ENCODE results near the gene ACVR2B.
"Not testable (repeated sequence)": the region's sequence is repeated elsewhere in the genome, so short reads cannot be mapped to it uniquely, and the experiment has no call there.

The ACVR2B gene

DNA sequence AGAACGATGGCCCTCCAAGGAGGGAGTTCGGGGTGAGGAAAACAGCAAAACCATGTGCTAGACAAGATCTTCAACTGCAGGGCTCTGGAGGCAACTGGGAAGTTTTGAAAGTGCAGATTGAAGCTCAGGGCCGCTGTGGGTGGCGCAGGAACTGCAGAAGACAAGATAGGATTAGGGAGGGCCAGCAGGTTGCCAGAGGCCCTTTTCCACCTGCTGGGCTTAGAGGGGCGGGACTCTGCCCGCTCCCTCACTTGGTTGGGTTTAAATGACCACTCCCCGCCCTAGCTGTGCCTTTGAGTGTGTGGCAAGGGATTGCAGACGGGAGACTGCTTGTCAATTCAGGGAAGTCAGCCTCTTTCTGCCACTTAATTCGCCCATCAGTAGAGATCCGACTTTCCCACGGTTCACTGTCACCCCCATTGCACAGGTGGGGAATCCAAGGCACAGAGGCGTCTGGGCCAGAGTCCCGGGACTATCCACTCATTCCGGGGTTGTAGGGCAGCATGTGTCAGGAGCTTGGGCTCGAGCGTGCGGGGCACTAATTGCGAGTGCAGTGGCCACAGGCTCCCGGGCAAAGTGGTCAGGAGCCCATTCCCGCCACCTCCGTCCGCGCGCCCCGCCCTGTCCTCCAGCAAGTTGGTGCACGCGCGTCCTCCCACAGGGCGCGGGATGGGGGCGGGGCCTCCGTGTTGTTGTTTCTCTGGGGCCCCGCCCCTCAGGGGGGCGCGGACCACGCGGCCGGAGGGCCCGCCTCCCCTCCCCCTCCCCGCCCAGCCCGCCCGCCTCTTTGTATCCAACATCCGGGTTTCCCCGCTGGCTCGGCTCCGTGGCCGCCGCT is at the start of gene ACVR2B:
Gene ACVR2B (plus strand): TSS at position 816 of the 838 bp plus-strand sequence. CDS start 433 bp downstream, outside the sequence.
- no peak for DNase-seq

DNA sequence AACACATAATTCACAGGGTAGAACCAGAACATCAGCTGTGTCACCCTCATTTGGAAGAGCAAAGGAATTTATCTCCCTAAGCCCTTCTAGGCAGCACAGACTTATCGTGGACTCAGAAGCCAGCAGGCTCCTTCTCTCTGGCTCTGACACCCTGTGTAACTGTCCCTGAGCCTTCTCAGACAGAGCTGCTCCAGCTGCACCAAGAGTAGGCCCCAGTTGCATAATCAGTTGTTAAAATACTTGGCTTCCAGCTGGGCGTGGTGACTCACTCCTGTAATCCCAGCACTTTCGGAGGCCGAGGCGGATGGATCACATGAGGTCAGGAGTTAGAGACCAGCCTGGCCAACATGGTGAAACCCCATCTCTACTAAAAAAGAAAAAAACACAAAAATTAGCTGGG is 49.4 kb upstream of the ACVR2B start:
- no peak for DNase-seq

DNA sequence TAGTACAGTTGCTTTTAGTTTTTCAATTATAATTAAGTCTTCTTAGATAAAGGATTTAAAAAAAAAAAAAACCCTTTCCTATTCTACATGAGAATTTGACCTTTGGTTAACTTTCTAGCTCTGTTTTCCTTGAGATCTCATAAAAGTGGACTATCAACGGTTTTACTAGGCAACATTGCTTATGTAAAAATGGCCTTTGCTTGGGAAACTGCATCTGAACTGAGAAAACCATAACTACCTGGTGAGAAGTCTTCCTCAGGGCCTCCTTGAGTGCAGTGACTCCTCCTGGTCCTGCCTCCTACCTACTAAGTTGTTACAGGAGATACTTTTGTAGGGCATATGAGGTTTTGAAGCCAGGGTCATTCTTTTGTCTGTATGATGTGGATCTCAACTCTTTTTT is 42.1 kb upstream of the ACVR2B start:
- no peak for DNase-seq

DNA sequence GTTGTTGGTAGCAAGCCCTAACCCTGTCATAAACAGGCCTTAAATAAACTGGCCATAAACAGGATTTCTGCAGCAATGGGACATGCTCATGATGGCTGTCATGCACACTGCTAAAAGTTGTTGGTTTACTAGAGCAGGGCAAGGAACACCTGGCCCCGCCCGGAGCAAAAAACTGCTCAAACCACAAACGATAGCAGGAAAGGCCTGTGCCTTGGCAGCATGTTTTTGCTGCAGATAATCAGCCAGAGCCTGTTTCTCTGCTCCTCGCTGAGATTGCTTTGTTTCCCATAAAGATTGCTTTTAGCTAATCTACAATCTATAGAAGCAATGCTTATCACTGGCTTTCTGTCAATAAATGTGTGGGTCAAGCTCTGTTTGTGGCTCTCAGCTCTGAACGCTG is 32.9 kb upstream of the ACVR2B start:
- DNase-seq = not testable (repeated sequence)

DNA sequence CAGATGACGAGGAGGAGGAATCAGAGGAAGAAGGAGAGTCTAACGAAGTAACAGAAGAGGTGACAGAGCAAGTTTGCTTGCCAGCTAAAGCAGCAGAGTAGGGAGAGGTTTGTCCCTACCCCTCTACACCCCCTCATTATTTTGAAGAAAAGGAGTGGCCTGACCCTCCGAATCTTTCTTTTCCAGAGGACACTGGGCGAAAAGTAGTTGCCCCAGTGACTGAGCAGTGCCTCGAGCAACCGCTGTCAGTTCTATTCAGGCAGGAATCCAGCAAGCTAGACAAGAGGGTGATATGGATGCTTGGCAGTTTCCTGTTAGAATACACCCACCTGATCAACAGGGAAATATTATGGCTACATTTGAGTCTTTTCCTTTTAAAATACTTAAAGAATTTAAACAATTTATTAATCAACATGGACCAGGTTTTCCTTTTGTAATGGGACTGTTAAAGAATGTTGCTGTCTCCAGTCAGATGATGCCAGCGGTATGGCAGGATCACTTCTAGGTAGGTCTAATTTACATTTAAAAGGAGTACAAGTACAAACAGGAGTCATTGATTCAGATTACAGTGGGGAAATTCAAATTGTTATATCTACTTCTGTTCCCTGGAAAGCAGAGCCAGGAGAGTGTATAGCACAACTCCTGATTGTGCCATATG is 31.9 kb upstream of the ACVR2B start:
- DNase-seq = no peak

DNA sequence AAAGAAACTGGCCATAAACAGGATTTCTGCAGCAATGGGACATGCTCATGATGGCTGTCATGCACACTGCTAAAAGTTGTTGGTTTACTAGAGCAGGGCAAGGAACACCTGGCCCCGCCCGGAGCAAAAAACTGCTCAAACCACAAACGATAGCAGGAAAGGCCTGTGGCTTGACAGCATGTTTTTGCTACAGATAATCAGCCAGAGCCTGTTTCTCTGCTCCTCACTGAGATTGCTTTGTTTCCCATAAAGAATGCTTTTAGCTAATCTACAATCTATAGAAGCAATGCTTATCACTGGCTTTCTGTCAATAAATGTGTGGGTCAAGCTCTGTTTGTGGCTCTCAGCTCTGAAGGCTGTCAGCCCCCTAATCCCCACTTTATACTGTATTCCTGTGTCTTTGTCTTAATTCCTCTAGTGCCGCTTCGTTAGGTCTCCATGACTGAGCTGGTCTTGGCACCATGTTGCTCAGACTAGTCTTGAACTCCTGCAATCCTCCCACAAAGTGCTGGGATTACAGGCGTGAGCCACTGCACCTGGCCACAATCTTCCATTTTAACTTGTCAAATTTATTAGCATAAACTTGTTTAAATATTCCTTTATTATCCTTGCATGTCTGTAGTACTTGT is 26.8 kb upstream of the ACVR2B start:
- not testable (repeated sequence) for DNase-seq

DNA sequence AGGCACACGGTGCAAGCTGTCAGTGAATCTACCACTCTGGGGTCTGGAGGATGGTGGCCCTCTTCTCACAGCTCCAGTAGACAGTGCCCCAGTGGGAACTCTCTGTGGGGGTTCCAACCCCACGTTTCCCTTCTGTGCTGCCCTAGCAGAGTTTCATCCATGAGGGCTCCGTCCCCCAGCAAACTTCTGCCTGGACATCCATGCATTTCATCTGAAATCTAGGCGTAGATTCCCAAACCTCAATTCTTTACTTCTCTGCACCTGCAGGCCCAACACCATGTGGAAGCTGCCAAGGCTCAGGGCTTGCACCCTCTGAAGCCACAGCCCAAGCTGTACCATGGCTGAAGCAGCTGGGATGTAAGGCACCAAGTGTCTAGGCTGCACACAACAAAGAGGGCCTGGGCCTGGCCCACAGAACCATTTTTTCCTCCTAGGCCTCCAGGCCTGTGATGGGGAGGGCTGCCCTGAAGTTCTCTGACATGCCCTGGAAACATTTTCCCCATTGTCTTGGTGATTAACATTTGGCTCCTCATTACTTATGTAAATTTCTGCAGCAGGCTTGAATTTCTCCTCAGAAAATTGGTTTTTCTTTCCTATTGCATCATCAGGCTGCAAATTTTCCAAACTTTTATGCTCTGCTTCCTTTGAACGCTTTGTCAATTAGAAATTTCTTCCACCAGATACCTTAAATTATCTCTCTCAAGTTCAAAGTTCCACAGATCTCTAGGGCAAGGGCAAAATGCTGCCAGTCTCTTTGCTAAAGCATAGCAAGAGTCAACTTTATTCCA is 20.6 kb upstream of the ACVR2B start:
- DNase-seq = not testable (repeated sequence)

DNA sequence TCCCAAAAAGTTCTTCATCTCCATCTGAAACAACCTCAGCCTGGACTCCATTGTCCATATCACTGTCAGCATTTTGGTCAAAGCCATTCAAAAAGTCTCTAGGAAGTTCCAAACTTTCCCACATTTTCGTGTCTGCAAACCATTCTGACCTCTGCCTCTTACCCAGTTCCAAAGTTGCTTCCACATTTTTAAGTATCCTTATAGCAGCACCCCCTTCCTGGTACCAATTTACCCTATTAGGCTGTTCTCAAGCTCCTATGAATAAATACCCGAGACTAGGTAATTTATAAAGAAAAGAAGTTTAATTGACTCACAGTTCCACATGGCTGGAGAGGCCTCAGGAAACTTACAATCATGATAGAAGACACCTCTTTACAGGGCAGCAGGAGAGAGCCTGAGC is 20.0 kb upstream of the ACVR2B start:
- not testable (repeated sequence) for DNase-seq

DNA sequence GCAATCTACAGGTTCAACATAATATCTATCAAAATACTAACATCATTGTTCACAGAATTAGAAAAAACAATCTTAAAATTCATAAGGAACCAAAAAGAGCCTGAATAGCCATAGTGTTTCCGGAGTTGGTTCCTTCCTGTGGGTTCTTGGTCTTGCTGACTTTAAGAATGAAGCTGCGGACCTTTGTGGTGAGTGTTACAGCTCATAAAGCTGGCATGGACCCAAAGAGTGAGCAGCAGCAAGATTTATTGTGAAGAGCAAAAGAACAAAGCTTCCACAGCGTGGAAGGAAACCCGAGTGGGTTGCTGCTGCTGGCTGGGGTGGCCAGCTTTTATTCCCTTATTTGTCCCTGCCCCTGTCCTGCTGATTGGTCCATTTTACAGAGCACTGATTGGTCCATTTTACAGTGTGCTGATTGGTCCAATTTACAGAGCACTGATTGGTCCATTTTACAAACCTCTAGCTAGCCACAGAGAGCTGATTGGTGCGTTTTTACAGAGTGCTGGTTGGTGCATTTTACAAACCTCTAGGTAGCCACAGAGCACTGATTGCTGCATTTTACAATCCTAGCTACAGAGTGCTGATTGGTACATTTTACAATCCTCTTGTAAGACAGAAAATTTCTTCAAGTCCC is 15.1 kb upstream of the ACVR2B start:
- DNase-seq = not testable (repeated sequence)

DNA sequence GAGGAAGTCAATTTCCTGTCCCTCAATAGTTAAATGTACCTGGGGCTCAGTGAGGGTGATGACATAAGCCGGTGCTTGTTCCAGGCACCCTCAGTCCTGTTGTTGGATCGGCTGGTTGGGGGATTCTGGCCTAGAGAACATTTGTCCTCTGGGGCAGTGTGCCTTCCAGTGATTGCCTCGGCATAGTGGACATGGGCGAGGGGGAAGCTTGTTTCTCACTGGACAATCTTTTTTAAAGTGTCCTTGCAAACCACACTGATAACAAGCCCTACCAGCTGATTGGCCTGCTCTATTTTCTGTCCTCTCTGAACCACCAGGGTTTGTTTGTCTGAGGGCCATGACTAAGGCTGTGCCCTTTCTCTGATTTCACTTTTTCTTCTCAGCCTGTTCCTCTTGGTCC is 10.5 kb upstream of the ACVR2B start:
- not testable (repeated sequence) for DNase-seq

DNA sequence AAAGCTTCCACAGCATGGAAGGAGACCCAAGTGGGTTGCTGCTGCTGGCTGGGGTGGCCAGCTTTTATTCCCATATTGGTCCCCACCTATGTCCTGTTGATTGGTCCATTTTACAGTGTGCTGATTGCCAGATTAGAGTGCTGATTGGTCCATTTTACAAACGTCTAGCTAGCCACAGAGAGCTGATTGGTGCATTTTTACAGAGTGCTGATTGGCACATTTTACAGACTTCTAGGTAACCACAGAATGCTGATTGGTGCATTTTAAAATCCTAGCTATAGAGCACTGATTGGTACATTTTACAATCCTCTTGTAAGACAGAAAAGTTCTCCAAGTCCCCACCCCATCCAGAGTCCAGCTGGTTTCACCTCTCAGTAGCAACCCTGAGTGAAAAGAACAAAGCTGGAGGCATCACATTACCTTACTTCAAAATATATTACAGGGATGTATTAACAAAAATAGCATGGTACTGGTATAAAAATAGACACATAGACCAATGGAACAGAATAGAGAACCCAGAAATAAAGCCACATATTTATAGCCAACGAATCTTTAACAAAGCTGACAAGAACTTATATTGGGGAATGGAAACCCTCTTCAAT is 7.5 kb upstream of the ACVR2B start:
- no peak for DNase-seq

DNA sequence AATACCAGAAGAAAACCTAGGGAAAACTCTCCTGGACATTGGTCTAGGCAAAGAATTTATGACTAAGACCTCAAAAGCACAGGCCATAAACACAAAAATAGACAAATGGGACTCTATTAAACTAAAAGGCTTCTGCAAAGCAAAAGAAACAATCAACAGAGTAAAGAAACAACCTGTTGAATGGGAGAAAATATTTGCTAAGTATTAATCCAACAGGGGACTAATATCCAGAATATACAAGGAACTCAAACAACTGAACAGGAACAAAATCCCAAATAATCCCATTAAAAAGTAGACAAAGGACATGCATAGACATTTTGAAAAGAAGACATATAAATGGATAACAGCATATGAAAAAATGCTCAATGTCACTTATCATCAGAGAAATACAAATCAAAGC is 6.9 kb upstream of the ACVR2B start:
- no peak for DNase-seq

DNA sequence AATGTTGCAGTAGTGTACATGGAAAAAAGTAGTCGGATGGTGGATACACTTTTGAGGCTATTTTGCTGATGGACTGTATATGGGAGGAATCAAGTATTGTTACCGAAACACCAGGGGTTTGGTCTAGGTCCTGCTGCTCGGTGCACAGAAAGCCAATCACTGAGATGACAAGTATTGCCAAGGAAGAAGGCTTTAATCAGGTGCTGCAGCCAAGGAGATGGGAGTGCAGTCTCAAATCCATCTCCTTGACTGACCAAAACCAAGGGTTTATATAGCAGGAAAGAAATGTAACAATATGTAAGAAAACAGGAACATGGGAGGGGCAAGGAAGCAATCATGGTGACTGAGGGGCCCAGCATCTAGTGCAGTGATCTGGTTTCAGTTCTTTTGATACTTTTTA is 2.8 kb upstream of the ACVR2B start:
- no peak for DNase-seq

DNA sequence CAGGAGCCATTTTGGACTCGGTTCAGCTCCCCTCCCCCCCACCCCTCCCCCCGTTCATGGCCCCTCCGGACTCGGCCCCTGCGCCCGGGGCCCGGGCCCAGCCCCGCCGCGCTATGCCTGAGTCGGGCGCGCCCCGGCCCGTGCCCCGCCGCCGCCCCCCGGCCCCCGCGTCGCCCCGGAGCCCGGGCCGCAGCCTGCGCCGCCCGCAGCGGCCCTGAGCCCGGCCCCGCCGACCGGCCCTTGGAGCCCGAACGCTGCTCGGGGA is 155 bp downstream of the ACVR2B start:
- no peak for DNase-seq

DNA sequence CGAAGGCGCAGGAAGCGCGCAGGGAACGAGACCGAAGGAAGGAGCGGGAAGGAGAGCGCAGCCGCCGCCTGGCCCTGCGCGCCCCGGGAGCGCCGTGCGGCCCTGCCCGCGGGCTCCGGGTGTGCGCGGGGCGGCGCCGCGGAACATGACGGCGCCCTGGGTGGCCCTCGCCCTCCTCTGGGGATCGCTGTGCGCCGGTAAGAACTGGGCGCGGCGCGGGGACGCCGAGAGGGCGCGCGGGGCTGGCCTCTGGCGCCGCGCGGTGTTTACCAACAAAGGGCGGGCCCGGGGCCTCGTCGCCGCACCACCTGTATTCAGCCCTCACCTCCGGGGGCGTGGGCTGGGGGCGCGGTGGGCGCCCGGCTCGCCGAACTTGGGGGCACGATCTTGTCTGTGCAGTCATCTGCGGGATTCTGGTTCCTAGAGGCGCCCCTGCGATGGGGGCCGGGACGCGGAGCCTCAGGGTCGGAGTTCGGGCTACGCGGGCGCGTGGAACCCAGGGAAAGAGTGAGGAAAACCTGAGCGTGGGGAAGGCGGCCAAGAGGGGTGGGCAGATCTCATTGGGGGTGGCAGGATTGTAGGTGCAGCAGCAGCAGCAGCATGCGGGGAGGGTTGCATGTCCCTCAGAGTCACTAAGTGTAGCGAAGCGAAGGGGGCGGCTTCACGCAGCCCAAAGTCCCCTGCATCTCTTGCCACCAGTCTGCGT is 641 bp downstream of the ACVR2B start:
- no peak for DNase-seq

DNA sequence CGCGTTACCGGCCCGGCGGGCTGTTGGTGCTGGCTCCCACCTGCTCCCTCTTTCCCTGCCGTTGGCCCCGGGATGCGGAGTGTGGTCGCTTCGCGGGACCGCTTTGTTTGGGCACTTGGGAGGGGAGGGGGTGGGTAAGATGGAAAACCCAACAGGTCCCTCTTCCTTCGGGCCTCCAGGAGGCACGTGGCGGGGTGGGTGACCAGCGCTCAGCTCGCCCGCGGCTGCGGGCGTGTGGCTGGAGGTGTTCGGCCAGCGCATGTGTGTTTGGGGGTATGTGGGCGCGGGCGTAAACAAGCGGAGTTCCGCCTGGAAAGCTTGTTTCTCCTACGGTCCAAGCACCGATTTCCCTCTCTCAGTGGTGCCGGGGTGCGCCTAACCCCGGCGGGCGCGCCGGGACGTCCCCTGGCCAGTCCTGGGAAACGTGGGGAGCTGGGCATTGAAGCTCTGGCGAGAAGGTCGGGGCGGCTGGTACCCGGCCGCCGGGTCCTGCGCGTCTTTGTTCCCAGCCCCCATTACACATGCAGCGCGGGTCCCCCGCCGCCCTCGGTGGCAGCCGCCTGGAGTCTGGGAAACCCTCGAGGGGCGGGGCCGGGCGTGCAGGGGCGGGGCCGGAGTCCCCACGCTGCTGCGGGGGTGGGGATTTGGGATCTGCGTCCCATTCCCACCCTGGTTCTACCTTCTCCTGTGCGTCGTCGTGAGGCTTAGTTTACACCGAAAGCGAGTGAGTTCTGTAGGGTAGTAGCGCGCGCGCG is 1.4 kb downstream of the ACVR2B start:
- no peak for DNase-seq

DNA sequence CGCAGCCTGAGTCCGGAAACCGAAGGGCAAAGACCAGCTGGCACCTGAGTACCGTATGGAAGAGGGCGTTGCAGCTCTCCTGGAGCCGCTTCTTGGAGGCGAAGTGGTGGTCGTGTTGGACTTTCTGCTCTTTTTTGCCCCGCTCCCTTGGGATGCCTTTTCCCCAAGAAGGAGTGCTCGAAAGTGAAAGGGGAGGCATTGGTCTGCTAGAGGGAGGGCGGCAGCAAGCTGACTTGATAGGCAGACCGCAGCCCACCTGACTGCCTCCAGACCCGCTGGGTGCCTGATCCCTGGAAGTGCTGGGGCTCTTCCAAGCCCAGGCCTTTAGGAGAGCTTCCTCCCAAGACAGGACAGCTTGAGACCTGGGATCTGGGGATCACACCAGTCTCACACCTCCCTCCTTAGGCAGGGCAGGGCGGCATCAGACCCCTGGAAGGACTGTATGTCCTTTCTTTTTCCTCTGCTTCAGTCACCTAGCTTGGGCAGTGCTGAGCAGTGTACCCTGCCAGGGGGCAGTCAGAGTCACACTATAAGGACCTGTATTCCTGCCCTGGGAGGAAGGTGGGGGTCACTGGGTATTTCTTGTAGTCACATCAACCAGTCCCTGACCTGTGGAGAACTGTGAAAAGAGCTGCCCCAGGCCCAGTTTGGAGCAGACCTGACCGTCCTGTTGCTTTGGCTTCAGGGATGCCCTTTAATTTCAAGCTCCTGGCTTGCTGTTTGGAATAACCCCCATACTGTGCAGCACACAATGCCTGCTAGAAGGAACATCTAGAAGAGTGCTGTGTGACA is 2.1 kb downstream of the ACVR2B start:
- DNase-seq = no peak

DNA sequence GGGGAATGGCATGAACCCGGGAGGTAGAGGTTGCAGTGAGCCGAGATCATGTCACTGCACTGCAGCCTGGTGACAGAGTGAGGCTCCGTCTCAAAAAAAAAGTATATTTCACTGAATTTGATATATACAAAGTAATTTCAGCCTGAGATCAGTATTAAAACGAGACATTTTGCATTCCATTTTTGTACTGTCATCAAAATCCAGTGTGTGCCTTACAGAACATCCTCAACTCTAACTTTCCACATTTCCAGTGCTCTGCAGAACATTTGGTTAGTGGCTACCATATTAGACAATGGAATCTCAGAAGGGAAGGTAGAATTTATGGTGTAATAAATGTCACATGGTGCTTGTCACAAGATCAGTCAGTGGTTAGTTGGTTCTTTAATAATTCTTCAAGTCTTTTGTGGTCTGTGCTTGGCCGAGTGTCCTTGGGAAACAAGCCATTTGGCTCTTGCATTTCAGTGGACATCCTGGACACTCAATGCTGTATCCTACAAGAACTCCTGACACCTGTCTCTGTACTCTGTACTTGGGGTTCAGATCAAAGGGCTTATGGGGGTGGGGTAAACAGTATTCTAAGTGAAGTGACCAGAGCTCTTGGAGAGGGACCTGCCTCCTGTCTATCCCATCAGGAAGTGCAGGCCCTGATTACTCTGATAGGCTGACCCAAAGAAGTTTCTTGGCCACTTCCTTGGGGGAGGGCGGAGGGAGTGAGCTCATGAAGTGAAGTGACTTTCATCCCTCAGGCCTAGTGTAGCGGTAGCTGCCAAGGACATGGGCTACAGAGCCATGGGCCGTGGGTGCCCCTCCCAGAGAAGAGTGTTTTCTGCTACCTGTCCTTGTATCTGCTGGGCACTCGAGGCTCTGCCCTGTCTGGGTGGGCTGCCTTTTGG is 3.7 kb downstream of the ACVR2B start:
- no peak for DNase-seq
